NCI-H524 treated with DMSO at 0.1 percent for 48 hours (cell line): ENCODE results near the gene NAGLU.
A peak's percentile ranks its signal among the peaks of the same experiment; 100 is the strongest.
"Not testable (repeated sequence)": the region's sequence is repeated elsewhere in the genome, so short reads cannot be mapped to it uniquely, and the experiment has no call there.

Experiments
- DNase-seq: peaks from one replicate; lab custom pipeline; 2025; lab: John Stamatoyannopoulos, UW

Gene NAGLU

DNA sequence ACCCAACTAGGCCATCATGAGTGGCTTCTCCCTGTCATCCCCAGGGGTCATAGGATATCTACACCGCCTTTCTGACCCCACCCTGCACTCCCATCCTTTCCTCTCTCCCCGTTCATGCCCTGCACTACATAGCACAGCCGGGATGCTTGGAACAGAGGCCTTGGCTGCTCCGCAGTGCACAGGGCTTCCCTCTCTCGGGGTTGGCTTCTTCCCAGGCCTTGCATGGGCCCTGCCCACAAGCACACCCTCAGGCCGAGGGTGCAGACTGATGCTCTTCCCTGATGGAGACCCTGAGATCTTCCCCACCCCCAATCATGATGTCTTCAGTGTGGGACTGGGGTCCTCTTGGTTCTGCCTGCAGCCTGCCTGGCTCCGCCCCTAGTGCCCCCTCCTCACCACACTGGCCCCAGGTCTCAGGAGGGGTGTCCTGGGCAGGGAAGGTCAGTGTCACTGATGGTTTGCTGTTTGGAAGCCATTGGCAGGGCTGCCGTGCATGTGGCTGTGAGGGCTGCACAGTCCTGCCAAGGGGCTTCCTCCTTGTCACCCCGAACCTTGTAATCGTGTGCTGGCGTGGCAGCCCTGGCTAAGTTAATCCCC lies 14.3 kb upstream of the NAGLU start:
- DNase-seq: no peak

DNA sequence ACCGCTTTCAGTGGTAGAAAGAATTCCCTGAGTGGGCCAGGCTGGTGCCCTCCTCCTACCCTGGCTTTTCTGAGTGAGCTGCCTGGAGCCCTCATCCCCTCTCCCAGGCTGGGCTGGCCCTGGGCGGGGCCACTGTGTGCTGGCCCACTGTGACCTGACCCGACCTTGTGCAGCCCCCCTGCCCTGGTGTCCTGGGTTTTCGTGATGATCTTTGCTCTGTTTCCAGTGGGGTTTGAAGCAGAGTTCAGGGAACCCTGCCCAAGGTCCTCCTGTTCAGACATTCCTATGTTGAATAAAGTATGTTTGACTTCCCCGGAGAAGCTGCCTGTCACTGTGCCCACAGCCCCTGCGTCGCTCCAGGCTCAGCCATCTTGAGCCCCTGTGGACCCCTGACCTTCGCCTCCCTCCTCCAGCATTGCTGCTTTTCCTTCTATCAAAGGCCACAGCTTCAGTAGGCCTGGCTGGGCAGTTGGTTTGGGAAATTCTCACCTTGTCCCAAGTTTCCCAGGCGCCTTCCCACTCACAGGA lies 13.7 kb upstream of the NAGLU start:
- DNase-seq: no peak

DNA sequence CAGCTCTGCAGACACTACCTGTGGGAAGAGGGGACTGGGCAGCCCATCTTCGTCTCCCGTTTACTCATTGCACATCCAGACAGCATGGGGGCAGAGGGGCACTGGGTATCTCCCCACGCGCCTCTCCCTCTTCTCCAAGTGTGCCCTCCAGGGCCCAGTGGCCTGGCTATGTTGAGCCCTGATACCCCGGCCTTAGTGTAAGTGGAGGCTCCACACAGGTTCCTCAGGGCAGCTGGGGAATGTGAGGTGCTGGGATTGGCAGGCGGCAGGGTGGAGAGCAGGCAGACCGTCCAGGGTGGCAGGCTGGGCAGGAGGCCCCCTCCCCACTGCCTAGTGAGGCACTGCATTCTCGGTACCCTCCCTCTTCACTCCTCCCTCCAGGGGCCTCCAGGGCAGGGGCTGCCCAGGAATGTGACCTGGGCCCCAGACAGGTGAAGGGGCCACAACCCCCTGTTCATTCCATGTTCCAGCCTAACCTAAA lies 13.2 kb upstream of the NAGLU start:
- DNase-seq: no peak

DNA sequence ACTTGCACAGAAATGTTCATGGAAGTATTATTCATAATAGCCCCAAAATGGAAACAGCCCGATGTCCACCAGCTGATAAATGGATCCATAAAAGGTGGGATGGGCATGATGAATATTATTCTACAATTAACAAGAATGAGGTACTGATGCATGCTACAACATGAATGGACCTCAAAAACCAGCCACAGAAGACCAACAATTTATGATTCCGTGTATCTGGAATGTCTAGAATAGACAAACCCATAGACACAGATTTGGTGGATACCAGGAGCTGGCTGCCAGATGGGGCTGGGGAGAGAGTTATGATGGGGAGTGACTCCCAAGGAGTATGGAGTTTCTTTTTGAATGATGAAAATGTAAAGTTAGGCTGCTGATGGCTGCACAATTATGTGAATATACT lies 10.8 kb upstream of the NAGLU start:
- DNase-seq: no peak

DNA sequence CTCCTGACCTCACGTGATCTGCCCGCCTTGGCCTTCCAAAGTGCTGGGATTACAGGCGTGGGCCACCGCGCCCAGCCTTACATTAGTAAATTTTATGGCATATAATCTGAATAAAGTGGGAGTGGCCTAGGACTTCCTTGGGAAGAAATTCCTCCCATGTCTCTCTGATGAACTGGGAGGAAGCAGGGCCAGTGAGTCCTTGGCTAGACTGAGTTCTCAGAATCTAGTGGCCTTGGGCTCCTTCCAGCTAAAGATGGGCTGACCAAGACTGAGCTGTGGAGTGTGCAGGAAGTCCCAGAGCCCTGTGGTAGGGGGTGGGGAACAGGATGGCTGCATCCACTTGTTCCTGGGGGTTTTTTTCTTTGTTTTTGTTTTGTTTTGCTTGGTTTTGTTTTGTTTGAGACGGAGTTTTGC lies 10.0 kb upstream of the NAGLU start:
- DNase-seq: no peak

DNA sequence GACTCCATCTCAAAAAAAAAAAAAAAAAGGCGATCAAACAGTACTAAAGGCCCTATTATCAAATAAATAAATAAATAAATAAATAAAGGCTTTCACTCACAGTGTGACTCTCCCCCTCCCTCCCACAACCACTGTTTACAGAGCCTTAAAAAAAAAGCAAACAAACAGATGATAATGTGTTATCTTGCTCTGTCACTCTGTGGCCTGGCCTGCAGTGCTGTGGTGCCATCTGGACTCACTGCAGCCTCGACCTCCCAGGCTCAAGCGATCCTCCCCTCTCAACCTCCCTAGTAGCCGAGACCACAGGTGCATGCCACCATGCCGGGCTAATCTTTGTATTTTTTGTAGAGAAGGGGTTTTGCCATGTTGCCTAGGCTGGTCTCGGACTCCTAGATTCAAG lies 8.1 kb upstream of the NAGLU start:
- DNase-seq: no peak

DNA sequence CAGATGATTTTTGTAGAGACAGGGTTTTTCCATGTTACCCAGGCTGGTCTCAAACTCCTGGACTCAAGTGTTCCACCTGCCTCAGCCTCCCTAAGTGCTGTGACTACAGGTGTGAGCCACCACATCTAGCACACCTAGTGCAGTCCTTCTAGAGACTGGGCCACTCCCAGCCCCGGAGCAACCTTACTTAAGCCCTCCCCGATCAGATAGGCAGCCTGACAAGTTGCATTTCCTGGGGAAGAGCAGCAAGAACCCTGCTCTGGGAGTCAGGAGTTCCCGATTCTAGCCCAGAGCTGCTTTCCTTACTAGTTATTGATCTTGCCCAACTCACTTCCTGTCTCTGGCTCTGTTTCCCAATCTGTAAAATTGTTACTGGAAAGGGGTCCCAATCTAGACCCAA lies 7.0 kb upstream of the NAGLU start:
- DNase-seq: no peak

DNA sequence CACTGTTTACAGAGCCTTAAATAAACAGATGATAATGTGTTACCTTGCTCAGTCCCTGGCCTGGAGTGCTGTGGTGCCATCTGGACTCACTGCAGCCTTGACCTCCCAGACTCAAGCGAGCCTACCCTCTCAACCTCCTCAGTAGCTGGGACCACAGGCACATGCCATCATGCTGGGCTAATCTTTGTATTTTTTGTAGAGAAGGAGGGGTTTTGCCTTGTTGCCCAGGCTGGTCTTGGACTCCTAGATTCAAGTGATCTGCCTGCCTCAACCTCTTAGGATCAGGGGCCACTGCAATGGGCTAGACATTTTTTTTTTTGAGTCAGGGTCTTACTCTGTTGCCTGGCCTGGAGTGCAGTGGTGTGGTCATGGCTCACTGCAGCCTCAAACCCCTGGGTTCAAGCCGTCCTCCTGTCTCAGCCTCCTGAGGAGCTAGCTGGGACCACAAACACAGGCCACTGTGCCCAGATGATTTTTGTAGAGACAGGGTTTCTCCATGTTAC lies 5.0 kb upstream of the NAGLU start:
- DNase-seq: no peak

DNA sequence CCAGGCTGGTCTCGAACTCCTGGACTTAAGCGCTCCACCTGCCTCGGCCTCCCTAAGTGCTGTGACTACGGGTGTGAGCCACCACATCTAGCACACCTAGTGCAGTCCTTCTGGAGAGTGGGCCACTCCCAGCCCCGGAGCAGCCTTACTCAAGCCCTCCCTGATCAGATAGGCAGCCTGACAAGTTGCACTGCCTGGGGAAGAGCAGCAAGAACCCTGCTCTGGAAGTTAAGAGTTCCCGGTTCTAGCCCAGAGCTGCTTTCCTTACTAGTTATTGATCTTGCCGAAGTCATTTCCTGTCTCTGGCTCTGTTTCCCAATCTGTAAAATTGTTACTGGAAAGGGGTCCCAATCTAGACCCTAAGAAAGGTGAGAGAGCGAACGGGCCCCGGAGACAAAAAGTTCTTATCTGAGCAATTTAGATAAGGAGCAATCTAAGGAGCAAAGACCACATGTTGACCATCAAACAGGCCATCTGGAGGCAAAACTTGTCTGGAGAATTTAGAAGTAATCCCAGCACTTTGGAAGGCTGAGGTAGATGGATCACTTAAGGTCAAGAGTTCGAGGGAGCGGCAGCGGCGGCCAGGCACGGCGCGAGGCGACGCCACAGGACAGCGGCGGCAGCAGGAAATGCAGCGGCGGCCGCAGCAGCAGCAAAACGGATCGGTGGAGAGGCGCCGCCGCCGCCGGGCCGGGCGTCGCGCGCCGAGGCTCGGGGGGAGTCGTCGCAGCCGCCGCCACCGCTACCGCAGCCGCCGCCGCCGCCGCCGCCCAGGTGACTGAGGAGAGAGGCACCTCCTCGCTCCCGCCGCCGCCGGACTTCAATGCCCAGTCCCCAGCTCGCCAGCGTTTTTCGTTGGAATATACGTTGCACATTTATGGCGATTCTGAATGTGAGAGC lies 4.3 kb upstream of the NAGLU start:
- DNase-seq: no peak

DNA sequence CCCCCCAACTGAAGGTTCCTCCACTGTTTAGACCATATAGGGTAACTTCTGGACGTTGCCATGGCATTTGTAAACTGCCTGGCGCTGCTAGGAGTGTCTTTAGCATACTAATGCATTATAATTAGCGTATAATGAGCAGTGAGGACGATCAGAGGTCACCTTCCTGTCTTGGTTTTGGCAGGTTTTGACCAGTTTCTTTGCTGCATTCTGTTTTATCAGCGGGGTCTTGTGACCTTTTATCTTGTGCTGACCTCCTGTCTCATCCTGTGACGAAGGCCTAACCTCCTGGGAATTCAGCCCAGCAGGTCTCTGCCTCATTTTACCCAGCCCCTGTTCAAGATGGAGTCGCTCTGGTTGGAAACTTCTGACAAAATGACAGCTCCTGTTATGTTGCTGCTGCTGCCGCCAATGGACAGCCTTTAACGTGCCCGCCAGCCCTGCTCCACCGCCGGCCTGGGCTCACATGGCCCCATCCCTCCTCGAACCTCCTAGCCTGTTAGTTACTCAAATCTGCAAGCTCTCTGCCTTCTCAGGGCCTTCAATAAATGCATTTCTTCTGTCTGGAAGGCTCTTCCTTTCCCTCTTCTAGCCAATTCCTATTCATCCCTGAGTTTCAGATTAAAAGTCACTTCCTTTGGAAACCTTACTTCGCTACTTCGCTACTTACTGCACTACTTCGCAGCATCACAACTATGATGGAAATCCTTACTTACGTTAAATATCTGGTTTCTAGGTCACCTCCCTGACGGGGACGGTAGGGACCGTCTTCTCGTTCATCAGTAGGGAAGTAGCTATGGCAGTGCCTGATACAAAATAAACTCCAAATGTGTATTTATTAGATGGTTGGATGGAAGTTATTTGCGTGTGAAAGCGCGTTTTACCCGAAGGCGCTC lies 640 bp upstream of the NAGLU start:
- no peak for DNase-seq

DNA sequence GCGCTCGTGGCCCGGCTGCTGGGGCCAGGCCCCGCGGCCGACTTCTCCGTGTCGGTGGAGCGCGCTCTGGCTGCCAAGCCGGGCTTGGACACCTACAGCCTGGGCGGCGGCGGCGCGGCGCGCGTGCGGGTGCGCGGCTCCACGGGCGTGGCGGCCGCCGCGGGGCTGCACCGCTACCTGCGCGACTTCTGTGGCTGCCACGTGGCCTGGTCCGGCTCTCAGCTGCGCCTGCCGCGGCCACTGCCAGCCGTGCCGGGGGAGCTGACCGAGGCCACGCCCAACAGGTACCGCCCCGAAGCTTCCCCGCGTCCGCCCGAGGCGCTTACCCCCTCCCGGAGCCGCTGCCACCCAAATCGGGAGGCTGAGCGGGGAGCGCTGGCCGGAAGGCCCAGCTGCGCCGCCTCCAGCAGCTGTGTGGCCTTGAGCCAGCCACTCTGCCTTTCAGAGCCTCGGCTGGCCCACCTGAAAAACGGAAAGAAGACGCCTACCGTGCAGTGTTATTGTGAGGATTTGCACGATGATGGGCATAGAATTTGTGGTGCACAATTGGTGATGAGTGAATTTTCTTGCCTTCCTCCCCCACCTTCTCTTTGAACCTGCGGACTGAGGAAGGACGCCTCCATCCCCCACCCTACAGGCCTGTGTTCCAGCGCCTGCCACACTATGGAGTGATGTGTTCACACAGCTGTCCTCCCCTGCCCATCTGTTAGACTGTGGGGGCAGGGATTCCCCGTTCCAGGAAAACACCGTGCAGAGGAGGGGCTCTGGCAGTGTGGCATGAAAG lies 523 bp downstream of the NAGLU start:
- peak; percentile 68 for DNase-seq

DNA sequence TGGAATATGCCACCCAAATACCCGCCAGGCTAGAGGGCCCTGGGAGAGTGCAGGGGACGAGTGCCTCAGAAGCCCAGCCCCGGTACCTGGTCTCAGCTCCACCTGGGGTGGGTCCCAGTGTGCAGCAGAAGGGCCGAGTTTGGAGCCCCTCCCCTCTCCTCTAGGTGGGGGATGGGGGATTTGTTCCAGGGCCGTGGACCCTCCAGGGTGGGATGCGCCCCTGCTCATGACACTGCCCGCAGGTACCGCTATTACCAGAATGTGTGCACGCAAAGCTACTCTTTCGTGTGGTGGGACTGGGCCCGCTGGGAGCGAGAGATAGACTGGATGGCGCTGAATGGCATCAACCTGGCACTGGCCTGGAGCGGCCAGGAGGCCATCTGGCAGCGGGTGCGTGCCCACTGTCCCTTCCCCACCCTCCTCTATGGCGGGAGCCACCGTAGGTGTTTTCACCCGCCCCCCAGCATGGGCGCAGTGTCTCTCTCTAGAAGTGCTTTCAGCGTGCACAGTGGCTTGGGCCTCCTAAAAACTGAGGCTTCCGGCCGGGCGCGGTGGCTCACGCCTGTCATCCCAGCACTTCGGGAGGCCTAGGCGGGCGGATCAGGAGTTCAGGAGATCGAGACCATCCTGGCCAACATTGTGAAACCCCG lies 1.2 kb downstream of the NAGLU start:
- no peak for DNase-seq

DNA sequence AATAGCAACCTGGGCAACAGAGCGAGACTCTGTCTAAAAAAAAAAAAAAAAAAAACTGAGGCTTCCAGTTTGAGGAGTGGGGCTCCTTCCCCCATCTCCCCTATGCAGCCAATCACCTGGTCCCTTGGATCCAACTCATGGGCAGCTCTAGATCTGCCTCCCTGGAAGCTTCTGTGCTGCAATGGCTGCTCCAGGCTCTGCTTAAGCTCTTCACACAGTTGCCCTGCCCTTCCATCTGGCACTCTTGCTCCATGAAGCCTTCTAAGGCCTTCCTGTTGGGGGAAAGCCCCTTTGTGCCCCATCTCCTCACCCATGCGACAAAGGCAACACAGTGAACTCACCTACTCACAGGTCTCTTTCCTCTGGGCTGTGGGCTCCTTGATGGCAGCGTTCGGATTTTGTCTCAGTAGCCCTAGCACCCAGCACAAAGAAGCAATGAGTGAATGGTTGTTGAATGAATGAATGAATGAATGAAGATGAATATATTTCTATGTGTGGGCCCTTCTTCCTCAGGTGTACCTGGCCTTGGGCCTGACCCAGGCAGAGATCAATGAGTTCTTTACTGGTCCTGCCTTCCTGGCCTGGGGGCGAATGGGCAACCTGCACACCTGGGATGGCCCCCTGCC lies 1.9 kb downstream of the NAGLU start:
- DNase-seq: no peak

DNA sequence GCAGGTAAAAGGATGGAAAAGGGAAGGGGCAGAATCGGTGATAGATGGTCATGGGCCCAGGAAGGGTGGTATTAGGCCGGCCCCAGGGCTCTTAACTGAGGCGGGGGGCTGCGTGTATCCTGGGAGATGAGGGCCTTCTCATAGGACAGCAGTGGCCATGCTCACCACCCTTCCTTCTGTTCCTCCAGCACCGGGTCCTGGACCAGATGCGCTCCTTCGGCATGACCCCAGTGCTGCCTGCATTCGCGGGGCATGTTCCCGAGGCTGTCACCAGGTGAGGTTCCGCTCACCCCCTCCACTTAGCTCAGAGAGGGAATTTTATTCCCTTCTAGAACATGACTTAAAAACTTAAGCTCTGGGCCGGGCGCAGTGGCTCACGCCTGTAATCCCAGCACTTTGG lies 2.4 kb downstream of the NAGLU start:
- DNase-seq: no peak

DNA sequence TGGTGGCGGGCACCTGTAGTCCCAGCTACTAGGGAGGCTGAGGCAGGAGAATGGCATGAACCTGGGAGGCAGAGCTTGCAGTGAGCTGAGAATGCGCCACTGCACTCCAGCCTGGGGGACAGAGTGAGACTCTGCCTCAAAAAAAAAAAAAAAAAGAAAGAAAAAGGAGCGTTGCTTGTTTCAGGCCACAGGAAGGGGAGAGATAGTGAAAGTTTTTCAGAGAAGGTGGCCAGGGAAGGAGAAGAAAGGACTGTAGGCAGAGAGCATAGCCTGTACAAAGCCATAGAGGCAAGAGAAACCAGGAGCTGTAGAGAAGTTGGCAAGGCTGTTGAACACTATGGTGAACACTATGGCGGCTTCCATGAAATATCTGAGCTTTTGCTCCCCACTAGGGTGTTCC lies 4.5 kb downstream of the NAGLU start:
- DNase-seq: not testable (repeated sequence)

DNA sequence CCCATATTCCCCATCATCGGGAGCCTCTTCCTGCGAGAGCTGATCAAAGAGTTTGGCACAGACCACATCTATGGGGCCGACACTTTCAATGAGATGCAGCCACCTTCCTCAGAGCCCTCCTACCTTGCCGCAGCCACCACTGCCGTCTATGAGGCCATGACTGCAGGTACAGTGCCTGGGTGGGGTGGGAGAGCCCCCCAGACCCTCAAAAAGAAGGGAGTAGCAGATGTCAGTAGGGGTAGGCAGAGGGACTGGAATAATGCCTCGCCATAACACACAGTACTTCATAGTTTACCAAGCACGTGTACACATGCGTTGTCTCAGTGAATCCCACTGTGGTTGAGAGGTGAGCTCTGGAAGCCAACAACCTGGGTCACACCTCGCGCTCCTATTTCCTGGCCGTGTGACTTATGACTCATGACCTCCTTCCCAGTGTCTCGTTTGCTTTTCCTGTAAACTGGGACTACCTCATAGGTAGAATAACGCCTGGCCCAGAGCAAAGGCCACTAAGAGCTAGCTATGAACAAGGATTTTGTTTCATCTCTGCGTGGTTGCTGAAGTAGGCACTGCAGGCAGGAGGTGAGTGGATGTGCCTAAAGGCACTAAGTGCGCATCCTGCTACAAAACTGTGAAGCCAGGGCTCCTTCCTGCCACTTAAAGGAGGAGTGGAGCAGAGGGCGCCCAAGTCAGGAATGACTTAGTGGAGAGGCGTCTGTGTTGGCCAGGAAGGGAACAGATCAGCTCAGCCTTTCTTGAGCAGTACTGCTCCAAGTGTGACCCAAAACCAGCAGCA lies 5.2 kb downstream of the NAGLU start:
- DNase-seq: no peak

DNA sequence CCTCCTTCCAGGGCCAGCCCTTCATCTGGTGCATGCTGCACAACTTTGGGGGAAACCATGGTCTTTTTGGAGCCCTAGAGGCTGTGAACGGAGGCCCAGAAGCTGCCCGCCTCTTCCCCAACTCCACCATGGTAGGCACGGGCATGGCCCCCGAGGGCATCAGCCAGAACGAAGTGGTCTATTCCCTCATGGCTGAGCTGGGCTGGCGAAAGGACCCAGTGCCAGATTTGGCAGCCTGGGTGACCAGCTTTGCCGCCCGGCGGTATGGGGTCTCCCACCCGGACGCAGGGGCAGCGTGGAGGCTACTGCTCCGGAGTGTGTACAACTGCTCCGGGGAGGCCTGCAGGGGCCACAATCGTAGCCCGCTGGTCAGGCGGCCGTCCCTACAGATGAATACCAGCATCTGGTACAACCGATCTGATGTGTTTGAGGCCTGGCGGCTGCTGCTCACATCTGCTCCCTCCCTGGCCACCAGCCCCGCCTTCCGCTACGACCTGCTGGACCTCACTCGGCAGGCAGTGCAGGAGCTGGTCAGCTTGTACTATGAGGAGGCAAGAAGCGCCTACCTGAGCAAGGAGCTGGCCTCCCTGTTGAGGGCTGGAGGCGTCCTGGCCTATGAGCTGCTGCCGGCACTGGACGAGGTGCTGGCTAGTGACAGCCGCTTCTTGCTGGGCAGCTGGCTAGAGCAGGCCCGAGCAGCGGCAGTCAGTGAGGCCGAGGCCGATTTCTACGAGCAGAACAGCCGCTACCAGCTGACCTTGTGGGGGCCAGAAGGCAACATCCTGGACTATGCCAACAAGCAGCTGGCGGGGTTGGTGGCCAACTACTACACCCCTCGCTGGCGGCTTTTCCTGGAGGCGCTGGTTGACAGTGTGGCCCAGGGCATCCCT lies 7.4 kb downstream of the NAGLU start:
- no peak for DNase-seq

DNA sequence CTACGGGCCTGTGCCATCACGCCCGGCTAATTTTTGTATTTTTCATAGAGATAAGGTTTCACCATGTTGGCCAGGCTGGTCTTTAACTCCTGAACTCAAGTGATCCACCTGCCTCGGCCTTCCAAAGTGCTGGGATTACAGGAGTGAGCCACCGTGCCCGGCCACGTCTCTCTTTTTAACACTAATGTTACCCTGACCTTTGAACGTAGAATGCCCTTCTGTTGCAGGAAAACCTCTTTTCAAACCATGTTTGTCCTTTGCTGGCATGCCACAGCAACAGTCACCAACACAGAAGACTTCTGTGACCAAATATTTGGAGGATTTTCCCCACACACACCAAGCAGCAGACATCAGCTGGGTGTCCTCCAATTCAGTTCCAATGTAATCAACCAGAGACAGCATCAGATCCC lies 8.8 kb downstream of the NAGLU start:
- DNase-seq: no peak
